Measurements from ENCODE around the gene KLK13. TPM values are rescaled to one million over a fixed set of nuclear protein-coding genes. Genes with fewer than 3 reads are reported as not detected.

The KLK13 gene
- polyA plus RNA-seq, 1 experiment, result not detected

GRCh38 chr19:51019544-51019925 lies 45.4 kb downstream of the KLK13 start, which contains the start of gene KLK10:
Gene KLK10, minus strand, starts transcription at chr19:51019709. Its CDS starts 579 bp downstream, at chr19:51019130.
- Histone ChIP-seq H3K27me3 (ENCODE audit: control insufficient read depth, insufficient read depth, low read length) (peaks cover 26% of the 10 kb centered on the region), H3K27ac (ENCODE audit: low read depth, low read length) (no peak within 1 kb of the TSS), H3K9me3 (ENCODE audit: control insufficient read depth, insufficient read depth, low read length) (peaks cover 4% of the 10 kb centered on the region; the same call in 1 of the 2 replicates), H3K4me3 (ENCODE audit: low read depth, low read length) (no peak within 1 kb of the TSS)
- no peak for TF ChIP-seq CTCF (IDR thresholded peaks at IDR 0.05; ENCODE audit: low read depth, low read length)
- ChIA-PET POLR2A (no interaction called here), CTCF (interaction anchor here (2.4 kb wide), 2 partner anchors 76 to 116 kb away, joined by 8 to 34 read pairs; no protein-coding TSS in a partner anchor)
- DNase-seq (ENCODE audit: low read depth, low spot score), result no peak

DNA sequence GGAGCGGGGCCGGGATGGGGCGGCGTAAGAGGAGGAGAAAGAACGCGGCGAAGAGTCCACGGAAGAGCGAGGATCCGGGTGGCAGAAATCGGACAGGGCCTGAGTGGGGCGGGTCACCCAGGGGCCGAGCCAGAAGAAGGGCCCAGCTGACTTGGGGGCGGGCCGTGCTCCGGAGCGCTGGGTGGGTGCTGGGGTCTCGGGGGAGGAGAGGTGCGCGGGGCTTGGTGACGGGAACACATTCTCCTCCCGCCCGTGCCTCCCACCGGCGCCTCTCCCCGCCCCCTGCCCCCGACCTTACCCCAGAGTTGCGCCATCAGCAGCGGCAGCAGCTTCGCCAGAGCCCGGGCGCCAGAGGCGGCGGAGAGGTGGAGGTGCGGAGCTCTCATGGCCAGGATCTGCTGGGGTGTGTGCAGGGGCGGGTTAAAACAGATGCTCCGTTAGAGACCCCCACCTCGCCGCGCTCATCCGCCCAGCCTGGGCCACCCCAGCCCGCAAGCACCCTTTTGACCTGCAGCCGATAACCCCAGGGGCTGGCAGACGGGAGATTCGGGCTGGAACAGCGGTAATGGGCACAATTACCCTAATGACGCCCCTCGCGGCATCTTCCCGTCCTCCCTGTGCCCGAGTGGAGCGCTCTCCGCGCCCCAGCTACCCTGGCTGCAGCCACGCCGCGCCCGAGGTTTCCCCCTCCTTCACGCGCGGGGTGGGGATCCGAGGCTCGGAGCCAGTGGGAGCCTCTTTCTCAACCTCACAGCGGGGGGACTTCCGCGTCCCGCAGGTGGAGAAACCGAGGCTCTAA lies 45.9 kb downstream of the KLK13 start:
- Histone ChIP-seq H3K27ac (ENCODE audit: low read depth, low read length) (no peak overlapping the region), H3K9me3 (ENCODE audit: control insufficient read depth, insufficient read depth, low read length) (peaks cover 4% of the 10 kb centered on the region; the same call in 1 of the 2 replicates), H3K27me3 (ENCODE audit: control insufficient read depth, insufficient read depth, low read length) (peaks cover 26% of the 10 kb centered on the region), H3K4me3 (ENCODE audit: low read depth, low read length) (no peak overlapping the region)
- ChIA-PET POLR2A (no interaction called here), CTCF (interaction anchor here (0.6 to 1.4 kb wide), 2 partner anchors 79 to 241 kb away, joined by 3 to 9 read pairs; no protein-coding TSS in a partner anchor)
- no peak for DNase-seq (ENCODE audit: low read depth, low spot score)
- TF ChIP-seq CTCF (IDR thresholded peaks at IDR 0.05; ENCODE audit: low read depth, low read length), result no peak

GRCh38 chr19:51016798-51017683 lies 47.9 kb downstream of the KLK13 start:
- CTCF ChIA-PET, result interaction anchor here (0.5 to 1.6 kb wide), 9 partner anchors 9 to 641 kb away, joined by 3 to 5 read pairs (median 3); partner anchors contain the start of gene NR1H2
- Histone ChIP-seq H3K27ac (ENCODE audit: low read depth, low read length) (no peak overlapping the region), H3K27me3 (ENCODE audit: control insufficient read depth, insufficient read depth, low read length) (peaks cover 26% of the 10 kb centered on the region), H3K9me3 (ENCODE audit: control insufficient read depth, insufficient read depth, low read length) (peaks cover 4% of the 10 kb centered on the region; the same call in 1 of the 2 replicates), H3K4me3 (ENCODE audit: low read depth, low read length) (no peak overlapping the region)
- no peak for DNase-seq (ENCODE audit: low read depth, low spot score)
- POLR2A ChIA-PET, result no interaction called here
- peak; percentile 58 for TF ChIP-seq CTCF (IDR thresholded peaks at IDR 0.05; ENCODE audit: low read depth, low read length)

GRCh38 chr19:51015691-51016267 lies 49.1 kb downstream of the KLK13 start:
- peaks cover 26% of the 10 kb centered on the region for H3K27me3 ChIP-seq (ENCODE audit: control insufficient read depth, insufficient read depth, low read length)
- no peak overlapping the region for H3K27ac ChIP-seq (ENCODE audit: low read depth, low read length)
- POLR2A ChIA-PET, result no interaction called here
- CTCF ChIA-PET, result no interaction called here
- H3K4me3 ChIP-seq (ENCODE audit: low read depth, low read length), result no peak overlapping the region
- no peak for TF ChIP-seq CTCF (IDR thresholded peaks at IDR 0.05; ENCODE audit: low read depth, low read length)
- H3K9me3 ChIP-seq (ENCODE audit: control insufficient read depth, insufficient read depth, low read length), result peaks cover 4% of the 10 kb centered on the region; the same call in 1 of the 2 replicates
- DNase-seq (ENCODE audit: low read depth, low spot score), result no peak
